HepG2 (cell line): ENCODE measurements around the gene PLEKHN1. TPM values are rescaled to one million over a fixed set of nuclear protein-coding genes. Genes with fewer than 3 reads are reported as not detected.
A peak's percentile ranks its signal among the peaks of the same experiment; 100 is the strongest.

Experiments
- BCL3 ChIP-seq: sonication (generic); formaldehyde crosslinking; IDR thresholded peaks from 2 replicates; pipeline ENCODE4 v1.5.1; 2020; ENCODE audit warnings: mild to moderate bottlenecking, missing genetic modification reagents, moderate library complexity
- FOXM1 ChIP-seq: sonication (generic); formaldehyde crosslinking; IDR thresholded peaks from 2 replicates; pipeline ENCODE4 v1.5.0; 2020; ENCODE audit warnings: missing genetic modification reagents
- GABPB1 ChIP-seq: IDR thresholded peaks from 2 replicates; pipeline ENCODE4 v1.6.1; 2016; ENCODE audit warnings: mild to moderate bottlenecking, missing genetic modification reagents, moderate library complexity, missing compliant biosample characterization
- GPN1 ChIP-seq: sonication (generic); formaldehyde crosslinking; IDR thresholded peaks from 2 replicates; pipeline ENCODE4 v1.5.1; 2020; ENCODE audit warnings: missing genetic modification reagents, borderline replicate concordance
- PATZ1 ChIP-seq: sonication (generic); formaldehyde crosslinking; IDR thresholded peaks from 2 replicates; pipeline ENCODE4 v1.4.0; 2020; ENCODE audit warnings: missing genetic modification reagents
- SALL1 ChIP-seq: sonication (generic); formaldehyde crosslinking; IDR thresholded peaks from 2 replicates; pipeline ENCODE4 v1.8.0; 2022; ENCODE audit warnings: mild to moderate bottlenecking, missing genetic modification reagents
- SKI ChIP-seq: fragments of 450-650 bp; IDR thresholded peaks from one replicate; pipeline ENCODE4 v1.6.1; 2018; ENCODE audit warnings: mild to moderate bottlenecking; ENCODE audit not compliant: partially characterized antibody
- SP5 ChIP-seq: IDR thresholded peaks from 2 replicates; pipeline ENCODE4 v1.6.1; 2016; ENCODE audit warnings: low read depth, borderline replicate concordance
- TBX2 ChIP-seq: sonication (generic); formaldehyde crosslinking; IDR thresholded peaks from 2 replicates; pipeline ENCODE4 v1.5.0; 2020; ENCODE audit warnings: missing genetic modification reagents, mild to moderate bottlenecking, borderline replicate concordance
- THYN1 ChIP-seq: sonication (generic); formaldehyde crosslinking; IDR thresholded peaks from 2 replicates; pipeline ENCODE4 v1.8.1; 2023; ENCODE audit warnings: low read depth, mild to moderate bottlenecking, moderate library complexity, missing genetic modification reagents, borderline replicate concordance
- ZFX ChIP-seq: sonication (generic); formaldehyde crosslinking; IDR thresholded peaks from 2 replicates; pipeline ENCODE4 v1.4.0; 2020; ENCODE audit warnings: mild to moderate bottlenecking, low read depth, missing genetic modification reagents, moderate library complexity
- ZNF281 ChIP-seq: sonication (generic); formaldehyde crosslinking; IDR thresholded peaks from 2 replicates; pipeline ENCODE4 v1.4.0; 2020; ENCODE audit warnings: missing genetic modification reagents, borderline replicate concordance
- ZNF580 ChIP-seq: IDR thresholded peaks from 2 replicates; pipeline ENCODE4 v1.6.1; 2016; ENCODE audit warnings: low read depth, borderline replicate concordance
- ZNF644 ChIP-seq: IDR thresholded peaks from 2 replicates; pipeline ENCODE4 v1.6.1; 2016; ENCODE audit warnings: low read depth
- ZNF777 ChIP-seq: sonication (generic); formaldehyde crosslinking; IDR thresholded peaks from 2 replicates; pipeline ENCODE4 v1.4.0; 2020; ENCODE audit warnings: missing genetic modification reagents
- polyA plus RNA-seq, 8 experiments: library from polyadenylated mRNA; depleted of rRNA in 3 of 8; stranded (reverse) in 7 of 8; unstranded in 1 of 8; fragments of >200 nt; fragmentation: Illumina TruSeq in 4 of 8; extraction: Trizol in 4 of 8; gene quantifications; 2 replicates each; pipeline versions ENCODE4 v1.2.1 to v1.2.3, GENCODE V29; 2011 to 2016; ENCODE audit warnings: low read depth in 4 of 8, missing spikeins in 1 of 8, mixed read lengths in 1 of 8; ENCODE audit not compliant: insufficient read depth in 1 of 8
- total RNA-seq, 5 experiments: library from RNA; depleted of rRNA; stranded (reverse); fragments of >200 nt; fragmentation: Illumina TruSeq; extraction: Trizol; gene quantifications; 2 replicates each; pipeline ENCODE4 v1.2.3, GENCODE V29; 2016; ENCODE audit warnings: low read depth in 1 of 5
- TF ChIP-seq, protein P1 (sequence below): IDR thresholded peaks from 2 replicates; pipeline ENCODE4 v1.6.1; 2012; ENCODE audit warnings: inconsistent platforms
- TF ChIP-seq, protein P2 (sequence below): IDR thresholded peaks from 2 replicates; pipeline ENCODE4 v1.6.1; 2016; ENCODE audit warnings: mild to moderate bottlenecking

The PLEKHN1 gene
- total and polyA plus RNA-seq, 2 of the 13 experiments (the other 11 are each of a cell fraction or from before 2014, with no cell fraction given): 0.42 to 0.58 TPM

DNA sequence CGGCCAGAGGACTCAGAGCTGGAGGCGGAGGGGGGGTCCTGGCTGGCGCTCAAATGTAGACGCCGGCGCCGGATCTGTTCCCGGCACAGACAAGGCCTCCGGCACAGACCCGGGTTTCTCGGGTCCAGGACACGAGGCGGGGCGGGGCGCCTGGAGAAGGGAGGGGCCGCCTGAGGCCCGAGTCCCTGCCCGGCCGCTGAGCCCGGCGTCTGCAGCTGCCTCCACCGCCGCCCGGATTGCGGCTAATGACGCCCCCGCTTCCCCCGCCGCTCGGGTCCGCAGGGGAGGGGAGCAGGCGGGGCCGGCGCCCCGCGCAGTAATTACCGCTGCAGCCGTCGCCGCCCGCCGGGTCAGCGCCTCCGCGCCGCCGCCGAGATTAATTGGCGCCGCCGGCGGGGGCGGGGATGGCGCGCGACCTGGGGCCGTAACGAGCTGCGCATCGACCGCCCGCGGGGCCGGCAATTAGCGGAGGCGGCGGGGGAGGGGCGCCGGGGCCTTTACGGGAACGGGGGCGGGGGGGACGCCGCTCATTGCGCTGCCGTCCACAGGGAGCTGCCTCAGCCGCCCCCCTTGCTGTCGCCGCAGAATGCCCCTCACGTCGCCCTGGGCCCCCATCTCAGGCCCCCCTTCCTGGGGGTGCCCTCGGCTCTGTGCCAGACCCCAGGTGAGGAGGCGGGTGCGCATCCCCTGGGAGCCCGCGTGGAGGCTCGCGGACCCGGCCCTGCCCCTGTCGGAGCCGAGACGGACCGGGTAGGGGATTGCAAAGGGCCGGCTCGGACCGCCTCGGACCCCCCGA lies 24.5 kb upstream of the PLEKHN1 start (continued):
- TF ChIP-seq PATZ1 (CRISPR knock-in tag) (peak; percentile 65; the same call in 1 of the 2 replicates), SALL1 (CRISPR knock-in tag) (peak; percentile 11; the same call in 1 of the 2 replicates), ZNF644 (CRISPR knock-in tag) (no peak), SKI (peak; percentile 48), THYN1 (CRISPR knock-in tag) (no peak), ZFX (CRISPR knock-in tag) (0 out of 2 replicates have a peak, but pooled peaks have one; percentile 32), SP5 (CRISPR knock-in tag) (peak; percentile 22; the same call in 1 of the 2 replicates), FOXM1 (CRISPR knock-in tag) (no peak), GABPB1 (peak; percentile 7; the same call in 1 of the 2 replicates), ZNF777 (CRISPR knock-in tag) (0 out of 2 replicates have a peak, but pooled peaks have one; percentile 32), ZNF580 (no peak), TBX2 (peak; percentile 40; the same call in 1 of the 2 replicates), GPN1 (no peak), BCL3 (CRISPR knock-in tag) (no peak; the same call in 1 of the 2 replicates), ZNF281 (peak; percentile 31; the same call in 1 of the 2 replicates)
- TF ChIP-seq, protein P1, sequence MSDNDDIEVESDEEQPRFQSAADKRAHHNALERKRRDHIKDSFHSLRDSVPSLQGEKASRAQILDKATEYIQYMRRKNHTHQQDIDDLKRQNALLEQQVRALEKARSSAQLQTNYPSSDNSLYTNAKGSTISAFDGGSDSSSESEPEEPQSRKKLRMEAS: 0 out of 2 replicates have a peak, but pooled peaks have one; percentile 16
- TF ChIP-seq, protein P2, sequence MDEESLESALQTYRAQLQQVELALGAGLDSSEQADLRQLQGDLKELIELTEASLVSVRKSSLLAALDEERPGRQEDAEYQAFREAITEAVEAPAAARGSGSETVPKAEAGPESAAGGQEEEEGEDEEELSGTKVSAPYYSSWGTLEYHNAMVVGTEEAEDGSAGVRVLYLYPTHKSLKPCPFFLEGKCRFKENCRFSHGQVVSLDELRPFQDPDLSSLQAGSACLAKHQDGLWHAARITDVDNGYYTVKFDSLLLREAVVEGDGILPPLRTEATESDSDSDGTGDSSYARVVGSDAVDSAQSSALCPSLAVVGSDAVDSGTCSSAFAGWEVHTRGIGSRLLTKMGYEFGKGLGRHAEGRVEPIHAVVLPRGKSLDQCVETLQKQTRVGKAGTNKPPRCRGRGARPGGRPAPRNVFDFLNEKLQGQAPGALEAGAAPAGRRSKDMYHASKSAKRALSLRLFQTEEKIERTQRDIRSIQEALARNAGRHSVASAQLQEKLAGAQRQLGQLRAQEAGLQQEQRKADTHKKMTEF (CRISPR knock-in tag): peak; percentile 17; the same call in 1 of the 2 replicates
